Right atrium auricular region (tissue), 2 donors: Measurements from ENCODE around the gene ERMARD. TPM values are rescaled to one million over a fixed set of nuclear protein-coding genes. Genes with fewer than 3 reads are reported as not detected.

ENCODE experiments used
- DNase-seq: peaks from one replicate; pipeline ENCODE4 v3.0.0-alpha.2; 2019; ENCODE audit warnings: low spot score
- H3K27ac ChIP-seq, 2 donors: fragments of 200-600 bp; sonication (generic); 1 replicate in 1 of 2; 2 replicates in 1 of 2; pipeline ENCODE4 v1.5.1; 2016 to 2019
- H3K27me3 ChIP-seq, 2 donors: fragments of 200-600 bp; sonication (generic); one replicate each; pipeline versions ENCODE4 v1.5.1 to v1.6.0; 2017 to 2019
- H3K36me3 ChIP-seq: fragments of 200-600 bp; sonication (generic); one replicate; pipeline ENCODE4 v1.5.1; 2016
- H3K4me1 ChIP-seq, 2 donors: fragments of 200-600 bp; sonication (generic); one replicate each; pipeline versions ENCODE4 v1.5.1 to v1.6.0; 2017 to 2019
- H3K4me3 ChIP-seq, 2 donors: fragments of 200-600 bp; sonication (generic); 1 replicate in 1 of 2; 2 replicates in 1 of 2; pipeline ENCODE4 v1.5.1; 2017 to 2019; ENCODE audit warnings: mild to moderate bottlenecking in 1 of 2, moderate library complexity in 1 of 2
- H3K9me3 ChIP-seq, 2 donors: fragments of 200-600 bp; sonication (generic); one replicate each; pipeline ENCODE4 v1.5.1; 2019
- CTCF ChIP-seq, 2 donors: fragments of 200-600 bp; sonication (generic); IDR thresholded peaks; one replicate each; pipeline ENCODE4 v1.5.1; 2019; ENCODE audit warnings: antibody characterized with exemption in 2 of 2
- total RNA-seq, 2 donors: library from RNA; depleted of rRNA; stranded (reverse); fragments of >200 nt; gene quantifications; one replicate each; pipeline ENCODE4 v1.1.0, GENCODE V29; 2016

Gene ERMARD
- total RNA-seq, result 10 to 100 TPM in 1 of 2 donors, 1 to 10 TPM in 1; 8.6 to 11.2 TPM

- H3K4me3 ChIP-seq, result peak within 1 kb of the TSS; percentile 74 to 82
- H3K9me3 ChIP-seq, result no peaks in the 10 kb centered on the region
- peak in 1 of 2 donors; percentile 46 for TF ChIP-seq CTCF (IDR thresholded peaks at IDR 0.05)
- peaks cover 0 to 20% of the 10 kb centered on the region in 2 donors for H3K4me1 ChIP-seq
- H3K27me3 ChIP-seq, result no peaks in the 10 kb centered on the region
- H3K36me3 ChIP-seq, result no peaks in the 10 kb centered on the region
- DNase-seq, result peak; percentile 92
- H3K27ac ChIP-seq, result peak within 1 kb of the TSS; percentile 92 to 94
Measured at GRCh38 chr6:169751242-169752073, at the start of gene ERMARD, which contains the start of gene DYNLT2. TSS of gene ERMARD (plus strand) at chr6:169751622. CDS start at chr6:169751658, 36 bp downstream. TSS of gene DYNLT2 (minus strand) at chr6:169751572. CDS start at chr6:169751458, 114 bp downstream.

- no peak for TF ChIP-seq CTCF (IDR thresholded peaks at IDR 0.05)
- no peaks in the 10 kb centered on the region for H3K36me3 ChIP-seq
- H3K9me3 ChIP-seq, result no peaks in the 10 kb centered on the region
- peaks cover 0 to 32% of the 10 kb centered on the region in 2 donors for H3K4me1 ChIP-seq
- H3K4me3 ChIP-seq, result peak within 1 kb of the TSS; percentile 90 to 91
- H3K27me3 ChIP-seq, result no peaks in the 10 kb centered on the region
- DNase-seq, result peak; percentile 96
- peak within 1 kb of the TSS; percentile 93 to 94 for H3K27ac ChIP-seq
Measured at GRCh38 chr6:169701954-169702839, 49.2 kb upstream of the ERMARD start, which contains the start of the genes C6orf120 and WDR27. TSS of gene C6orf120 (plus strand) at chr6:169702126. CDS start at chr6:169702460, 334 bp downstream. TSS of gene WDR27 (minus strand) at chr6:169702029. CDS start at chr6:169689005, 13,024 bp downstream.

- Histone ChIP-seq H3K4me3 (peak overlapping the region; percentile 90 to 91), H3K36me3 (peaks cover 1% of the 10 kb centered on the region), H3K9me3 (no peaks in the 10 kb centered on the region), H3K27ac (peak overlapping the region; percentile 93 to 94), H3K27me3 (no peaks in the 10 kb centered on the region), H3K4me1 (peaks cover 0 to 35% of the 10 kb centered on the region in 2 donors)
- TF ChIP-seq CTCF (IDR thresholded peaks at IDR 0.05), result no peak
- no peak for DNase-seq
Measured at GRCh38 chr6:169702840-169703246, 48.6 kb upstream of the ERMARD start.

- Histone ChIP-seq H3K36me3 (peaks cover 41% of the 10 kb centered on the region), H3K4me3 (no peak overlapping the region), H3K4me1 (peaks cover 0 to 24% of the 10 kb centered on the region in 2 donors), H3K27ac (no peak overlapping the region), H3K9me3 (no peaks in the 10 kb centered on the region), H3K27me3 (no peaks in the 10 kb centered on the region)
- no peak for TF ChIP-seq CTCF (IDR thresholded peaks at IDR 0.05)
- no peak for DNase-seq
Measured at GRCh38 chr6:169707772-169708171, 43.6 kb upstream of the ERMARD start.

GRCh38 chr6:169709293-169709692 is 42.1 kb upstream of the ERMARD start:
- no peak overlapping the region for H3K27ac ChIP-seq
- H3K4me1 ChIP-seq, result peaks cover 0 to 8% of the 10 kb centered on the region in 2 donors
- no peak for TF ChIP-seq CTCF (IDR thresholded peaks at IDR 0.05)
- H3K4me3 ChIP-seq, result no peak overlapping the region
- H3K27me3 ChIP-seq, result no peaks in the 10 kb centered on the region
- peaks cover 53% of the 10 kb centered on the region for H3K36me3 ChIP-seq
- DNase-seq, result no peak
- H3K9me3 ChIP-seq, result no peaks in the 10 kb centered on the region
